Measurements from ENCODE around the gene DIABLO.

GRCh38 chr12:122206976-122207375 lies 18.9 kb downstream of the DIABLO start:
- no peak for TF ChIP-seq CTCF (conservative IDR thresholded peaks at IDR 0.05)
- no peak for TF ChIP-seq EZH2 (IDR thresholded peaks at IDR 0.05; ENCODE audit: low read depth)

All from PC-9 (cell line).